NB4 (cell line): ENCODE measurements around the gene CDH26.

Experiments used
- POLR2A ChIP-seq: IDR thresholded peaks from 2 replicates; pipeline ENCODE4 v1.6.1; 2011; ENCODE audit warnings: mild to moderate bottlenecking; ENCODE audit not compliant: insufficient read length; ENCODE audit errors: extremely low read depth
- TF ChIP-seq, protein P1 (sequence below): IDR thresholded peaks from one replicate; pipeline ENCODE4 v1.5.1; 2012; ENCODE audit warnings: low read depth, low read length
- TF ChIP-seq, protein P2 (sequence below): IDR thresholded peaks from 2 replicates; pipeline ENCODE4 v1.6.1; 2011; ENCODE audit warnings: low read depth, low read length

DNA sequence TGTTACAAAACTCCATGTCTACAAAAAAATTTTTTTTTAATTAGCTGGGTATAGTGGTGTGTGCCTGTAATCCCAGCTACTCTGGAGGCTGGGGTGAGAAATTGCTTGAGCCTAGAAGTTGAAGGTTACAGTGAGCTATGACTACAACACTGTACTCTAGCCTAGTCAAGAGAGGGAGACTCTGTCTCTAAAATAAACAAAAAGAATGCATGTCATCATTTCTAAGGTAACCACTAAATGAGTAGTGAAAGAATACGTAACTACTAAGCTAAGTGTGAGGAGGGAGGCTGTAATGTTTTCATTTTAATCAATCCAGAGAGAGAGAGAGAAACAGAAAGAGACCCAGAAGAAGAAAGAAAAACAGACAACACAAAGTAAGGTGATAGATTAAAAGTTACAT lies 34.7 kb upstream of the CDH26 start:
- TF ChIP-seq, protein P1, sequence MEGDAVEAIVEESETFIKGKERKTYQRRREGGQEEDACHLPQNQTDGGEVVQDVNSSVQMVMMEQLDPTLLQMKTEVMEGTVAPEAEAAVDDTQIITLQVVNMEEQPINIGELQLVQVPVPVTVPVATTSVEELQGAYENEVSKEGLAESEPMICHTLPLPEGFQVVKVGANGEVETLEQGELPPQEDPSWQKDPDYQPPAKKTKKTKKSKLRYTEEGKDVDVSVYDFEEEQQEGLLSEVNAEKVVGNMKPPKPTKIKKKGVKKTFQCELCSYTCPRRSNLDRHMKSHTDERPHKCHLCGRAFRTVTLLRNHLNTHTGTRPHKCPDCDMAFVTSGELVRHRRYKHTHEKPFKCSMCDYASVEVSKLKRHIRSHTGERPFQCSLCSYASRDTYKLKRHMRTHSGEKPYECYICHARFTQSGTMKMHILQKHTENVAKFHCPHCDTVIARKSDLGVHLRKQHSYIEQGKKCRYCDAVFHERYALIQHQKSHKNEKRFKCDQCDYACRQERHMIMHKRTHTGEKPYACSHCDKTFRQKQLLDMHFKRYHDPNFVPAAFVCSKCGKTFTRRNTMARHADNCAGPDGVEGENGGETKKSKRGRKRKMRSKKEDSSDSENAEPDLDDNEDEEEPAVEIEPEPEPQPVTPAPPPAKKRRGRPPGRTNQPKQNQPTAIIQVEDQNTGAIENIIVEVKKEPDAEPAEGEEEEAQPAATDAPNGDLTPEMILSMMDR: no peak
- no peak for TF ChIP-seq POLR2A
- TF ChIP-seq, protein P2, sequence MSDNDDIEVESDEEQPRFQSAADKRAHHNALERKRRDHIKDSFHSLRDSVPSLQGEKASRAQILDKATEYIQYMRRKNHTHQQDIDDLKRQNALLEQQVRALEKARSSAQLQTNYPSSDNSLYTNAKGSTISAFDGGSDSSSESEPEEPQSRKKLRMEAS: no peak
